Spleen (tissue), 7 donors: Measurements from ENCODE around the gene CCDC148.

ENCODE experiments used
- POLR2AphosphoS5 ChIP-seq, 3 donors: sonication (generic); formaldehyde crosslinking; IDR thresholded peaks; one replicate each; pipeline ENCODE4 v1.5.1; 2017; ENCODE audit warnings: antibody characterized with exemption in 3 of 3
- TF ChIP-seq, protein P1 (sequence below), 11 experiments: fragments of 200-600 bp in 7 of 11; fragments of 450-650 bp in 4 of 11; sonication (generic) in 4 of 11; IDR thresholded peaks in 8 of 11; conservative IDR thresholded peaks in 3 of 11; 1 replicate in 7 of 11; 2 replicates in 4 of 11; pipeline versions ENCODE4 v1.4.0 to v1.8.0; 2016 to 2021; ENCODE audit warnings: antibody characterized with exemption in 11 of 11, inconsistent platforms in 4 of 11, mild to moderate bottlenecking in 1 of 11
- donor health status: DM: no; HTN: no; CAD: no; lungs with moderate emphysema.
- donor health status: DM: no; HTN: no; CAD: no.
- donor health status: DM: no; HTN: no; CAD: no.

DNA sequence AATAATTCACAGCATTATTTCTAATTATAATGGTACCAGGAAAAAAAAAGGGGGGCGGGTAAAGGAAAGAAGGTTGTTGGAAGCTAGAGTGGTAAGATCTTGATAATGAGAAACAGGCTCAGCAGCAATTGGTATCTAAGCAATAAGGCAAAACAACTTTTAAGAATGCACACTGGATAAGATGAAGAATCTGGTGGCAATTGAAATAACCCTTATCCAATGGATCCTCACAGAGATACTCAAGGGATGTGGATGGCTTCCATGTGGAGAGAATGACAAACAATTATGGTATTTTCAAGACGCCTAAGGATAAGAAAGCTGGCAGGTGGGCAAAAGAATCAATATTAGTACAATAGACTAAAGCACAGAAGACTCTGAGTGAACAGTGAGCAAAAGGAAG is 201.3 kb downstream of the CCDC148 start:
- TF ChIP-seq, protein P1, sequence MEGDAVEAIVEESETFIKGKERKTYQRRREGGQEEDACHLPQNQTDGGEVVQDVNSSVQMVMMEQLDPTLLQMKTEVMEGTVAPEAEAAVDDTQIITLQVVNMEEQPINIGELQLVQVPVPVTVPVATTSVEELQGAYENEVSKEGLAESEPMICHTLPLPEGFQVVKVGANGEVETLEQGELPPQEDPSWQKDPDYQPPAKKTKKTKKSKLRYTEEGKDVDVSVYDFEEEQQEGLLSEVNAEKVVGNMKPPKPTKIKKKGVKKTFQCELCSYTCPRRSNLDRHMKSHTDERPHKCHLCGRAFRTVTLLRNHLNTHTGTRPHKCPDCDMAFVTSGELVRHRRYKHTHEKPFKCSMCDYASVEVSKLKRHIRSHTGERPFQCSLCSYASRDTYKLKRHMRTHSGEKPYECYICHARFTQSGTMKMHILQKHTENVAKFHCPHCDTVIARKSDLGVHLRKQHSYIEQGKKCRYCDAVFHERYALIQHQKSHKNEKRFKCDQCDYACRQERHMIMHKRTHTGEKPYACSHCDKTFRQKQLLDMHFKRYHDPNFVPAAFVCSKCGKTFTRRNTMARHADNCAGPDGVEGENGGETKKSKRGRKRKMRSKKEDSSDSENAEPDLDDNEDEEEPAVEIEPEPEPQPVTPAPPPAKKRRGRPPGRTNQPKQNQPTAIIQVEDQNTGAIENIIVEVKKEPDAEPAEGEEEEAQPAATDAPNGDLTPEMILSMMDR (IDR thresholded peaks at IDR 0.05 in 8 of 11, conservative IDR thresholded peaks at IDR 0.05 in 3 of 11): no peak
- no peak for TF ChIP-seq POLR2AphosphoS5 (IDR thresholded peaks at IDR 0.05)
